OCI-LY7 (cell line): ENCODE measurements around the gene IFNG. TPM values are rescaled to one million over a fixed set of nuclear protein-coding genes. Genes with fewer than 3 reads are reported as not detected.

Source experiments
- BruUV-seq: library from RNA; stranded (reverse); fragments of 400-500 nt; replicated peaks from 2 replicates; lab custom pipeline; 2021; lab: Mats Ljungman, UMichigan
- CTCF ChIA-PET: fragments of 300-600 bp; sonication (Branson Sonifier 250); formaldehyde crosslinking; loops from one replicate; lab custom pipeline; 2022; ENCODE audit warnings: antibody characterized with exemption; ENCODE audit not compliant: unreplicated experiment; lab: Charles Lee
- POLR2A ChIA-PET: fragments of 300-600 bp; sonication (Branson Sonifier 250); formaldehyde crosslinking; loops from one replicate; lab custom pipeline; 2022; ENCODE audit warnings: antibody characterized with exemption; lab: Charles Lee
- DNase-seq: peaks from one replicate; pipeline ENCODE4 v3.0.0-alpha.2; 2015; ENCODE audit warnings: low spot score
- H2AFZ ChIP-seq: fragments of 200-600 bp; sonication (generic), shearing (Covaris generic); 2 replicates; pipeline ENCODE4 v1.6.1; 2014; ENCODE audit warnings: mild to moderate bottlenecking, antibody characterized with exemption, low read length, moderate library complexity
- H3K27ac ChIP-seq: fragments of 200-600 bp; sonication (generic); 2 replicates; pipeline ENCODE4 v1.5.1; 2014; ENCODE audit warnings: mixed run types, low read depth, mild to moderate bottlenecking, moderate library complexity, low read length, inconsistent platforms; ENCODE audit not compliant: poor library complexity, severe bottlenecking
- H3K36me3 ChIP-seq: fragments of 200-600 bp; sonication (generic); 2 replicates; pipeline ENCODE4 v1.6.1; 2014; ENCODE audit warnings: mild to moderate bottlenecking, antibody characterized with exemption, low read length, moderate library complexity, mixed read lengths; ENCODE audit not compliant: insufficient read depth
- H3K4me1 ChIP-seq: fragments of 200-600 bp; sonication (generic); 2 replicates; pipeline ENCODE4 v1.5.1; 2014; ENCODE audit warnings: mild to moderate bottlenecking, low read length; ENCODE audit not compliant: insufficient read depth, poor library complexity, severe bottlenecking
- H3K4me2 ChIP-seq: fragments of 200-600 bp; sonication (generic); 2 replicates; pipeline ENCODE4 v1.6.1; 2014; ENCODE audit warnings: mild to moderate bottlenecking, low read length
- H3K4me3 ChIP-seq: fragments of 200-600 bp; sonication (generic); 2 replicates; pipeline ENCODE4 v1.5.1; 2014; ENCODE audit warnings: mild to moderate bottlenecking, low read depth, low read length; ENCODE audit not compliant: poor library complexity, severe bottlenecking
- H3K79me2 ChIP-seq: fragments of 200-600 bp; sonication (generic); 2 replicates; pipeline ENCODE4 v1.6.1; 2016; ENCODE audit warnings: low read depth, mild to moderate bottlenecking, low read length, moderate library complexity, mixed read lengths; ENCODE audit not compliant: insufficient read depth
- H3K9me2 ChIP-seq: fragments of 200-600 bp; sonication (generic); 2 replicates; pipeline ENCODE4 v1.6.1; 2016; ENCODE audit warnings: mild to moderate bottlenecking, low read length, mixed read lengths; ENCODE audit not compliant: insufficient read depth
- H3K9me3 ChIP-seq: fragments of 200-600 bp; sonication (generic); 2 replicates; pipeline ENCODE4 v1.6.1; 2014; ENCODE audit warnings: mild to moderate bottlenecking, mixed run types, low read length, mixed read lengths
- H4K20me1 ChIP-seq: fragments of 200-600 bp; sonication (generic); 2 replicates; pipeline ENCODE4 v1.6.1; 2014; ENCODE audit warnings: mild to moderate bottlenecking, antibody characterized with exemption, low read length, moderate library complexity, mixed read lengths; ENCODE audit not compliant: insufficient read depth
- EZH2phosphoT487 ChIP-seq: fragments of 200-600 bp; sonication (generic); IDR thresholded peaks from 2 replicates; pipeline ENCODE4 v1.6.1; 2018; ENCODE audit warnings: low read depth, borderline replicate concordance, mild to moderate bottlenecking, mixed run types, antibody characterized with exemption, low read length, moderate library complexity, mixed read lengths
- intact Hi-C: fragments of 100-400 bp; cut with micrococcal nuclease; formaldehyde crosslinking; loops from one replicate; pipeline ENCODE4 v1.10.0; 2022; ENCODE audit not compliant: unreplicated experiment
- total RNA-seq, 2 experiments: library from RNA; depleted of rRNA in 1 of 2; stranded (reverse); fragments of >200 nt in 1 of 2; shearing (Covaris generic) in 1 of 2; gene quantifications; 2 replicates each; pipeline ENCODE4 v1.2.3, GENCODE V29; 2014 to 2022
- TF ChIP-seq, protein P1 (sequence below): fragments of 200-600 bp; sonication (generic); conservative IDR thresholded peaks from 2 replicates; pipeline ENCODE4 v1.5.1; 2014; ENCODE audit warnings: mild to moderate bottlenecking, antibody characterized with exemption, low read length, moderate library complexity, mixed read lengths

IFNG gene
- total RNA-seq, 2 experiments from 2014 or later = not detected

DNA sequence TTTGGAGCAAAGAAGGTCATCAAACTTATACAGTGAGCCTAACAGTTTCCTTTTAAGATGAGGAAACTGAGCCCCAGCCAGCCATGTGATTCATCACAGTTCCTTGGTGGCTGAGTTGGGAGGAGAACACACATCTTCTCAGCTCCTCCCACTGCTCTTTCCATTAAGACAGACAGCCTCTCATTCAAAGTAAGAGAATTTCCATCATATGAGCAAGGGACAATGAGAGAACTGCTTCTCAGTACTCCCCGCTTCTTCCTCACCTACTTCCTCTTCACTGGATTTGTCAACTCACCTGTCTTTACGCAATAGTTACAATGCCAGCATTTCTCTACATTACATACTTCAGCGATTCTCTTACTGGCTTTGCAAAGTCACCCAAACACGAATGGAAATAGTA, 2.2 kb downstream of the IFNG start:
- H3K9me3 ChIP-seq = no peaks in the 10 kb centered on the region
- H3K4me1 ChIP-seq = peaks cover 15% of the 10 kb centered on the region
- no peak overlapping the region for H2AFZ ChIP-seq
- H4K20me1 ChIP-seq = no peaks in the 10 kb centered on the region
- H3K79me2 ChIP-seq = no peaks in the 10 kb centered on the region
- H3K36me3 ChIP-seq = no peaks in the 10 kb centered on the region
- intact Hi-C loops = no loop called here
- no peak for TF ChIP-seq EZH2phosphoT487
- TF ChIP-seq, protein P1, sequence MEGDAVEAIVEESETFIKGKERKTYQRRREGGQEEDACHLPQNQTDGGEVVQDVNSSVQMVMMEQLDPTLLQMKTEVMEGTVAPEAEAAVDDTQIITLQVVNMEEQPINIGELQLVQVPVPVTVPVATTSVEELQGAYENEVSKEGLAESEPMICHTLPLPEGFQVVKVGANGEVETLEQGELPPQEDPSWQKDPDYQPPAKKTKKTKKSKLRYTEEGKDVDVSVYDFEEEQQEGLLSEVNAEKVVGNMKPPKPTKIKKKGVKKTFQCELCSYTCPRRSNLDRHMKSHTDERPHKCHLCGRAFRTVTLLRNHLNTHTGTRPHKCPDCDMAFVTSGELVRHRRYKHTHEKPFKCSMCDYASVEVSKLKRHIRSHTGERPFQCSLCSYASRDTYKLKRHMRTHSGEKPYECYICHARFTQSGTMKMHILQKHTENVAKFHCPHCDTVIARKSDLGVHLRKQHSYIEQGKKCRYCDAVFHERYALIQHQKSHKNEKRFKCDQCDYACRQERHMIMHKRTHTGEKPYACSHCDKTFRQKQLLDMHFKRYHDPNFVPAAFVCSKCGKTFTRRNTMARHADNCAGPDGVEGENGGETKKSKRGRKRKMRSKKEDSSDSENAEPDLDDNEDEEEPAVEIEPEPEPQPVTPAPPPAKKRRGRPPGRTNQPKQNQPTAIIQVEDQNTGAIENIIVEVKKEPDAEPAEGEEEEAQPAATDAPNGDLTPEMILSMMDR = no peak
- no peak overlapping the region for H3K27ac ChIP-seq
- no TSS peak for BruUV-seq
- H3K4me3 ChIP-seq = no peak overlapping the region
- no peak overlapping the region for H3K4me2 ChIP-seq
- no peak for DNase-seq
- CTCF ChIA-PET = no interaction called here
- POLR2A ChIA-PET = interaction anchor here (0.5 to 0.8 kb wide), 3 partner anchors 19 to 1125 kb away, joined by 3 to 4 read pairs (median 3); no protein-coding TSS in a partner anchor
- no peaks in the 10 kb centered on the region for H3K9me2 ChIP-seq

DNA sequence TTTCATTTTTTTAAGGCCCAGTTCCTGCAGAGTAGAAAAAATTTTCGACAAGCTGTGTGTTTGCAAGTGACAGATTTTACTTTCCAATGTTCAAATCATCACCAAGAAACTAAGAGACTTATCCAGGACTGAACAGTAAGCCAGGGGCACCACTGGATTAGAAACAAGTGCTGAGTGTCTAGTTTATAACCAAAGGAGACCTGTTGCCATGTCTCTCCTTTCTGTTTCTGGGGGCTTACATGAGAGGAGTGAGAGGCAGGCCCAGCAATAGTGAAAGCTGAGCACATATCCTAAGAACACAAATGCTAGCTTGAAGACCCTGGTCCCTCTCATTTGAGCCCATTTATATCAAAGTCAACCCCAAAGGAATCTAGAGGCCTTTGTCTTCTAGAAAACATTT, 2.9 kb downstream of the IFNG start:
- TF ChIP-seq, protein P1 = no peak
- TF ChIP-seq EZH2phosphoT487 = no peak
- H3K4me1 ChIP-seq = peaks cover 13% of the 10 kb centered on the region
- H3K36me3 ChIP-seq = no peaks in the 10 kb centered on the region
- H3K9me3 ChIP-seq = no peaks in the 10 kb centered on the region
- DNase-seq = no peak
- CTCF ChIA-PET = no interaction called here
- H2AFZ ChIP-seq = no peak overlapping the region
- H4K20me1 ChIP-seq = no peaks in the 10 kb centered on the region
- no peak overlapping the region for H3K27ac ChIP-seq
- H3K4me2 ChIP-seq = no peak overlapping the region
- POLR2A ChIA-PET = interaction anchor here (0.5 to 1.1 kb wide), 4 partner anchors 19 to 469 kb away, joined by 3 to 4 read pairs (median 3); no protein-coding TSS in a partner anchor
- no peak overlapping the region for H3K4me3 ChIP-seq
- no peaks in the 10 kb centered on the region for H3K9me2 ChIP-seq
- H3K79me2 ChIP-seq = no peaks in the 10 kb centered on the region
- intact Hi-C loops = no loop called here
- no TSS peak for BruUV-seq

DNA sequence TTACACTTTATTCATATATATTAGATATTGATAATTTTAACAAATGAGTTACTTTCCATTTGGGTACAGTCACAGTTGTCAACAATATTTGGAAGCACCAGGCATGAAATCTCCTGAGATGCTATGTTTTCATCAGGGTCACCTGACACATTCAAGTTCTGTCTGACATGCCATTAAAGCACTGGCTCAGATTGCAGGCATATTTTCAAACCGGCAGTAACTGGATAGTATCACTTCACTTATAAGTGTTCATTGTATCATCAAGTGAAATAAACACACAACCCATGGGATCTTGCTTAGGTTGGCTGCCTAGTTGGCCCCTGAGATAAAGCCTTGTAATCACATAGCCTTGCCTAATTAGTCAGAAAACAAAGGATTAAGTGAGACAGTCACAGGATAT, 4.8 kb downstream of the IFNG start:
- no peaks in the 10 kb centered on the region for H3K9me2 ChIP-seq
- BruUV-seq = no TSS peak
- no peak overlapping the region for H3K4me3 ChIP-seq
- H3K4me1 ChIP-seq = peaks cover 13% of the 10 kb centered on the region
- H3K27ac ChIP-seq = no peak overlapping the region
- TF ChIP-seq, protein P1 = no peak
- TF ChIP-seq EZH2phosphoT487 = no peak
- ChIA-PET POLR2A (interaction anchor here (0.6 to 1.2 kb wide), 2 partner anchors 11 to 83 kb away, joined by 3 read pairs; no protein-coding TSS in a partner anchor), CTCF (no interaction called here)
- intact Hi-C loops = no loop called here
- no peaks in the 10 kb centered on the region for H3K79me2 ChIP-seq
- no peak overlapping the region for H2AFZ ChIP-seq
- no peaks in the 10 kb centered on the region for H3K9me3 ChIP-seq
- H4K20me1 ChIP-seq = no peaks in the 10 kb centered on the region
- DNase-seq = no peak
- no peaks in the 10 kb centered on the region for H3K36me3 ChIP-seq
- no peak overlapping the region for H3K4me2 ChIP-seq
